Lower lobe of right lung (tissue), 2 donors: ENCODE measurements around the gene CDKL4. TPM values are rescaled to one million over a fixed set of nuclear protein-coding genes. Genes with fewer than 3 reads are reported as not detected.

ENCODE experiments used
- ATAC-seq, 2 donors: fragments of 200-7000 bp; cut with Tn5 transposase; one replicate each; pipeline ENCODE4 v1.9.1; 2020 to 2022; ENCODE audit warnings: mild to moderate bottlenecking in 2 of 2, moderate library complexity in 2 of 2
- DNase-seq: peaks from one replicate; pipeline ENCODE4 v3.0.0-alpha.2; 2020
- H3K27ac ChIP-seq: fragments of 200-600 bp; one replicate; pipeline ENCODE4 v1.8.0; 2022
- H3K27me3 ChIP-seq: fragments of 200-600 bp; one replicate; pipeline ENCODE4 v1.8.0; 2022; ENCODE audit warnings: low read depth
- H3K36me3 ChIP-seq: fragments of 200-600 bp; one replicate; pipeline ENCODE4 v1.8.0; 2022; ENCODE audit warnings: mild to moderate bottlenecking
- H3K4me1 ChIP-seq: fragments of 200-600 bp; one replicate; pipeline ENCODE4 v1.8.0; 2022
- H3K4me3 ChIP-seq: fragments of 200-600 bp; one replicate; pipeline ENCODE4 v1.8.0; 2022; ENCODE audit warnings: mild to moderate bottlenecking
- H3K9me3 ChIP-seq: fragments of 200-600 bp; one replicate; pipeline ENCODE4 v1.8.0; 2022
- intact Hi-C: fragments of 100-400 bp; cut with DNase I; formaldehyde crosslinking; loops from one replicate; pipeline ENCODE4 v1.11.0; 2022
- total RNA-seq: library from RNA; stranded (reverse); fragmentation: NEBNext Ultra II Directional; extraction: Animal tissue kit (Norgen Biotek cat#: 25700); gene quantifications from one replicate; pipeline ENCODE4 v1.2.1, GENCODE V29; 2021
- TF ChIP-seq, protein P1 (sequence below): fragments of 200-600 bp; IDR thresholded peaks from one replicate; pipeline ENCODE4 v1.8.0; 2022; ENCODE audit warnings: antibody characterized with exemption, mild to moderate bottlenecking
- donor health status: DM: no; HTN: yes; CAD: no; lungs with severe emphysema.

Gene CDKL4
- total RNA-seq, 1 donor from 2014 or later: 1.7 TPM

DNA sequence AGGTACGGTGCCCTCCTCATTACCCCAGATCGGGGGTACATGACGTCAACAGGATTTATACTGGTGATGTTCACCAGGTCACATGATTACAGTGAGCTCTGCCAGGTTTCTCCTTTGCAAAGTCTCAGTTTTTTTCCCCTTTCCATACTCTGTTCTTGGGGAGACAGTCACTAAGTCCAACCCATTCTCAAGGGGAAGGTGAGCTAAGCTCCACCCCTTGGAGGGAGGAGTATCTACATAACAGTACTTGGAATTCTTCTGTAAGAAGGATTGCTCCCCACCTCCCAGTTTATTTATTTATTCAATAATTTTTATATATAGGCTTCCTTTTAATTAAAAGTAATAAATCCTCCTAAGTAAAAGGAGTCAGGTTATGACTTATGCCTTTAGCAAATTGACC is 88.8 kb downstream of the CDKL4 start:
- Histone ChIP-seq H3K9me3 (no peaks in the 10 kb centered on the region), H3K4me1 (no peaks in the 10 kb centered on the region), H3K36me3 (no peaks in the 10 kb centered on the region), H3K4me3 (no peak overlapping the region), H3K27me3 (no peaks in the 10 kb centered on the region), H3K27ac (no peak overlapping the region)
- TF ChIP-seq, protein P1, sequence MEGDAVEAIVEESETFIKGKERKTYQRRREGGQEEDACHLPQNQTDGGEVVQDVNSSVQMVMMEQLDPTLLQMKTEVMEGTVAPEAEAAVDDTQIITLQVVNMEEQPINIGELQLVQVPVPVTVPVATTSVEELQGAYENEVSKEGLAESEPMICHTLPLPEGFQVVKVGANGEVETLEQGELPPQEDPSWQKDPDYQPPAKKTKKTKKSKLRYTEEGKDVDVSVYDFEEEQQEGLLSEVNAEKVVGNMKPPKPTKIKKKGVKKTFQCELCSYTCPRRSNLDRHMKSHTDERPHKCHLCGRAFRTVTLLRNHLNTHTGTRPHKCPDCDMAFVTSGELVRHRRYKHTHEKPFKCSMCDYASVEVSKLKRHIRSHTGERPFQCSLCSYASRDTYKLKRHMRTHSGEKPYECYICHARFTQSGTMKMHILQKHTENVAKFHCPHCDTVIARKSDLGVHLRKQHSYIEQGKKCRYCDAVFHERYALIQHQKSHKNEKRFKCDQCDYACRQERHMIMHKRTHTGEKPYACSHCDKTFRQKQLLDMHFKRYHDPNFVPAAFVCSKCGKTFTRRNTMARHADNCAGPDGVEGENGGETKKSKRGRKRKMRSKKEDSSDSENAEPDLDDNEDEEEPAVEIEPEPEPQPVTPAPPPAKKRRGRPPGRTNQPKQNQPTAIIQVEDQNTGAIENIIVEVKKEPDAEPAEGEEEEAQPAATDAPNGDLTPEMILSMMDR: no peak
- ATAC-seq (no peak), DNase-seq (no peak)
- intact Hi-C loops: no loop called here

DNA sequence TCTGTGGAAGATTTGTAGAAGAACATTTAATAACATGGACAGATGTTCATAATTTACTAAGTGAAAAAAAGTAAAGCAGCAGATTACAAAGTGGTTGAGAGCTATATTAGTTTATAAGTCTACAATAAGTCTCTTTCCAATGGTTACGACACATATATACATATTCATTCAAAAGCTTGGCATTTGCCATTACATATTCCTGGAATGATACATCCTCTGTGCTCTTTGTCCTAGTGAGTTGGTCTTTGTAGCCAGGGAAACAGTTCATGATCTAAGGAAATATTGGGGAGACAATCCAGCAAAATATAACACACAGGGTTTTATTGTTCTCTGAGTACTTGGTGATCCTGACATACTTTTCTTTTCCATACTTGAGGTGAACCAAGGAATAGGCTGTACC is 90.5 kb downstream of the CDKL4 start:
- DNase-seq: no peak

DNA sequence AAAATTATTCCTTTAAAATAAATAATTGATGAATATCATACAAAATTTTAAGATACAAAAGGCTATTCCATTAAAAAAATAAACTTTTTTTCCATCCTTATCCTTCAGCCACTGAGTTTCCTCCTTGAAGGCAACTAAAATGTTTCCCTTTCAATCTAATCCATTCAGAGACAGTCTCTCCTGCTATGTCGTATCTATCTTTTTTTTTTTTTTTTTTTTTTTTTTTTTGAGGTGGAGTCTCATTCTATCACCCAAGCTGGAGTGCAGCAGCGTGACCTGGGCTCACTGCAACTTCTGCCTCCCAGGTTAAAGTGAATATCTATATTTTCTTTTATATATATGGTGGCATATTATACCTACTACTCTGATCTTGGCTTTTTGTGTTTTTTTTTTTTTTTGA is 91.3 kb downstream of the CDKL4 start:
- Histone ChIP-seq H3K27ac (no peak overlapping the region), H3K4me3 (no peak overlapping the region)
- no peak for ATAC-seq

More for the DNA sequence above, 90.5 kb downstream of the CDKL4 start:
- Histone ChIP-seq H3K27me3 (no peaks in the 10 kb centered on the region), H3K27ac (no peak overlapping the region), H3K36me3 (no peaks in the 10 kb centered on the region), H3K4me1 (no peaks in the 10 kb centered on the region), H3K9me3 (no peaks in the 10 kb centered on the region), H3K4me3 (no peak overlapping the region)
- no peak for ATAC-seq
- TF ChIP-seq, protein P1: no peak
- intact Hi-C loops: no loop called here

DNA sequence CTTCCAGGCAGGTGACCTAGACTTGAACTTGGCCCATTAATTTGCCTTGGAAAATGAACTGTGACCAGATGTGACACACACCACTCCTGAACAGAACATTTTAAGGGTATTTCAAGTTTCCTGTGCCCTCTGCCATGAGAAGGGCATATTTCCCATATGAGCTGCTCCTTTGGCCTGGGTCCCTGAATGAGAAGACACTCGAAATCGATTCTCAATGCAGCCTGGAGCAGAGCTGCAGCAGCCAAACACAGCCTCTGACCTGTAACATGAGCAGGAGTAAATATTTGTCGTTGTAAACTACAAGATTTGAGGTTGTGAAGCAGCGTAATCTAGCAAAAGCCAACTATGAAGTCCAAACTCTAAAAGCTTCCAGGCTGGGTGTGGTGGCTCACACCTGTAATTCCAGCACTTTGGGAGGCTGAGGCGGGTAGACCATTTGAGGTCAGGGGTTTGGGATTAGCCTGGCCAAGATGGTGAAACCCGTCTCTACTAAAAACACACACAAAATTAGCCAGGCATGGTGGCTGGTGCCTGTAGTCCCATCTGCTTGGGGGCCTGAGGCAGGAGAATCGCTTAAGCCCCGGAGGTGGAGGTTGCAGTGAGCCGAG is 92.8 kb downstream of the CDKL4 start:
- Histone ChIP-seq H3K9me3 (no peaks in the 10 kb centered on the region), H3K4me1 (no peaks in the 10 kb centered on the region), H3K27me3 (no peaks in the 10 kb centered on the region), H3K27ac (no peak overlapping the region), H3K4me3 (no peak overlapping the region), H3K36me3 (no peaks in the 10 kb centered on the region)
- TF ChIP-seq, protein P1: no peak
- DNase-seq (no peak), ATAC-seq (no peak)
- intact Hi-C loops: no loop called here

More for the DNA sequence above, 91.3 kb downstream of the CDKL4 start:
- Histone ChIP-seq H3K27me3 (no peaks in the 10 kb centered on the region), H3K9me3 (no peaks in the 10 kb centered on the region), H3K4me1 (no peaks in the 10 kb centered on the region), H3K36me3 (no peaks in the 10 kb centered on the region)
- intact Hi-C loops: no loop called here
- TF ChIP-seq, protein P1: no peak
- no peak for DNase-seq

DNA sequence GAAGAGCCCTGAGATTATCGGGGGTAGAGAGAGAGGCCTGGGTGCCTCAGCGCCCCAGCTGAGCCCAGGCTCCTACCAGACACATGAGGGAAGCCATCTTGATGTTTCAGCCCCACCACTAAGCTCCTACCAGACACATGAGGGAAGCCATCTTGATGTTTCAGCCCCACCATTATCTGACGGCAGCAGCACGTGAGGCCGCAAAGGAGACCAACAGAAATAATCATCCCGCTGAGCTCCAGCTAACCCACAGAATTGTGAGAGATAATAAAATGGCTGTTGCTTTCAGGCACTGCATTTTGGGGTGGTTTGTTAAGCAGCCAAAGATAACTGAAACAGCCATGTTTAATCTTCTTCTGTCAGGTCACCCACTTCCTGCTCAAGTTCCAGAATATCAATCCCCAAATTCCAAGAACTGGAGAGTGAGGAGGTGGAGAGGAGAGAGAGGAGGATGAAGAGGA is 93.6 kb downstream of the CDKL4 start:
- H3K27ac ChIP-seq: no peak overlapping the region
- no peaks in the 10 kb centered on the region for H3K9me3 ChIP-seq
- H3K4me1 ChIP-seq: no peaks in the 10 kb centered on the region
- intact Hi-C loops: no loop called here
- DNase-seq: no peak
- TF ChIP-seq, protein P1: no peak
- H3K27me3 ChIP-seq: no peaks in the 10 kb centered on the region
- H3K4me3 ChIP-seq: no peak overlapping the region
- no peak for ATAC-seq
- no peaks in the 10 kb centered on the region for H3K36me3 ChIP-seq
